GM21447 (cell line): ENCODE results near the gene CMYA5.
"Not testable (repeated sequence)": the region's sequence is repeated elsewhere in the genome, so short reads cannot be mapped to it uniquely, and the experiment has no call there.

Experiments used
- ATAC-seq: cut with Tn5 transposase; IDR thresholded peaks from one replicate; pipeline ENCODE4 v1.9.1; 2021; ENCODE audit not compliant: unreplicated experiment

The CMYA5 gene

GRCh38 chr5:79689541-79690466 lies at the start of gene CMYA5:
Gene CMYA5 (plus strand): TSS chr5:79689836. CDS start chr5:79689908, 72 bp downstream.
- ATAC-seq: no peak

- no peak for ATAC-seq
Measured at GRCh38 chr5:79640571-79641055, 49.0 kb upstream of the CMYA5 start.

- no peak for ATAC-seq
Measured at GRCh38 chr5:79641414-79641813, 48.2 kb upstream of the CMYA5 start.

GRCh38 chr5:79642210-79642609 lies 47.4 kb upstream of the CMYA5 start:
- ATAC-seq: no peak

- no peak for ATAC-seq
Measured at GRCh38 chr5:79653843-79654242, 35.8 kb upstream of the CMYA5 start.

GRCh38 chr5:79663212-79663611 lies 26.4 kb upstream of the CMYA5 start:
- ATAC-seq: no peak

GRCh38 chr5:79666758-79667157 lies 22.9 kb upstream of the CMYA5 start:
- ATAC-seq: no peak

- ATAC-seq: no peak
Measured at GRCh38 chr5:79672392-79672791, 17.2 kb upstream of the CMYA5 start.

GRCh38 chr5:79676354-79676753 lies 13.3 kb upstream of the CMYA5 start:
- not testable (repeated sequence) for ATAC-seq

GRCh38 chr5:79682102-79682501 lies 7.5 kb upstream of the CMYA5 start:
- ATAC-seq: not testable (repeated sequence)

- no peak for ATAC-seq
Measured at GRCh38 chr5:79684782-79685181, 4.9 kb upstream of the CMYA5 start.

- no peak for ATAC-seq
Measured at GRCh38 chr5:79685627-79686026, 4.0 kb upstream of the CMYA5 start.

- ATAC-seq: no peak
Measured at GRCh38 chr5:79686799-79687198, 2.8 kb upstream of the CMYA5 start.

- ATAC-seq: no peak
Measured at GRCh38 chr5:79687889-79688288, 1.7 kb upstream of the CMYA5 start.

- no peak for ATAC-seq
Measured at GRCh38 chr5:79691007-79691406, 1.4 kb downstream of the CMYA5 start.

GRCh38 chr5:79692596-79692995 lies 3.0 kb downstream of the CMYA5 start:
- ATAC-seq: no peak

- no peak for ATAC-seq
Measured at GRCh38 chr5:79694183-79694582, 4.5 kb downstream of the CMYA5 start.

GRCh38 chr5:79694652-79695051 lies 5.0 kb downstream of the CMYA5 start:
- no peak for ATAC-seq

GRCh38 chr5:79695526-79695925 lies 5.9 kb downstream of the CMYA5 start:
- no peak for ATAC-seq

- ATAC-seq: no peak
Measured at GRCh38 chr5:79697222-79698170, 7.9 kb downstream of the CMYA5 start.

GRCh38 chr5:79699763-79700400 lies 10.2 kb downstream of the CMYA5 start:
- peak; percentile 86 for ATAC-seq
